ENCODE data around the gene BGLAP.

- TF ChIP-seq CTCF (IDR thresholded peaks at IDR 0.05) (no peak), POLR2AphosphoS5 (IDR thresholded peaks at IDR 0.05; ENCODE audit: low read depth, low read length) (no peak), REST (IDR thresholded peaks at IDR 0.05; ENCODE audit: insufficient read depth in 1 of 2, low read depth in 2 of 2, low read length in 1 of 2) (no peak)
These were observed 7.6 kb downstream of the BGLAP start for GRCh38 chr1:156249593-156249992.

Data from Panc1 (cell line).